Measurements from ENCODE around the gene PPP2R5A.
"Not testable (repeated sequence)": the region's sequence is repeated elsewhere in the genome, so short reads cannot be mapped to it uniquely, and the experiment has no call there.

PPP2R5A gene

DNA sequence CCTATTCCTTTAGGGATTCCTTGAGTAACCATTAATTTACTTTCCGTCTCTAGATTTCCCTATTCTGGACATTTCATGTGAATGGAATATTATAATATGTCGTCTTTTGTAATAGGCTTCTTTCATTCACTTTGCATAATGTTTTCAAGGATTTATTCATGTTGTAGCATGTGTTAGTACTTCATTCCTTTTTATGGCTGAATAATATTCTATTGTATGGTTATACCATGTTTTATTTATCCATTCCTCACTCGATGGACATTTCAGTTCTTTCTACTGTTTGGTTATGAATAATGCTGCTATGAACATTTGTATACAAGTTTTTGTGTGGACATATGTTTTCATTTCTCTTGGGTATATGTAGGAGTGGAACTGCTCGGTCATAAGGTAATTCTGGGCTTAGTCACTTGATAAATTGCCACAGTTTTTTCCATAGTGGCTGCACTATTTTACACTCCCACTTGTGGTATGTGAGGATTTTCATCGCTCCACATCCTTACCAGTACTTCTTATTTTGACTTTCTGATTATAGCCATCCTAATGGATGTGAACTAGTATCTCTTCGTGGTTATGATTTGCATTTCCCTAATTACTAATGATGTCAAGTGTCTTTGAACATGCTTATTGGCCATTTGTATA lies 17.7 kb downstream of the PPP2R5A start:
- no peak for DNase-seq

DNA sequence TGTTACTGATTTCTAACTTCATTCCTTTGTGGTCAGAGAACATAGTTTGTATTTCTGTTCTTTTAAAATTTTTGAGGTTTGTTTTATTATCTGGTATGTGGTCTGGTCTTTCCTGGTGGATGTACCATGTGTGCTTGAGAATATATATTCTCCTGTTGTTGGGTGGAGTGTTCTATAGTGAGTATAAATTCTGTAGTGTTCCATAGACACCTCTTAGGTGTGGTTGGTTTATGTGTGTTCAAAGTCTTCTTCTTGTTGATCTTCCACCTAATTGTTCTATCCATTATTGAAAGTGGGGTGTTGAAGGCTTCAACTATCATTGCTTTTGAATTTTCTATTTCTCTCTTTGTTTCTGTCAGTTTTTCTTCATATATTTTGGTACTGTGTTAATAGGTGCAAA lies 20.1 kb downstream of the PPP2R5A start:
- DNase-seq, result no peak

DNA sequence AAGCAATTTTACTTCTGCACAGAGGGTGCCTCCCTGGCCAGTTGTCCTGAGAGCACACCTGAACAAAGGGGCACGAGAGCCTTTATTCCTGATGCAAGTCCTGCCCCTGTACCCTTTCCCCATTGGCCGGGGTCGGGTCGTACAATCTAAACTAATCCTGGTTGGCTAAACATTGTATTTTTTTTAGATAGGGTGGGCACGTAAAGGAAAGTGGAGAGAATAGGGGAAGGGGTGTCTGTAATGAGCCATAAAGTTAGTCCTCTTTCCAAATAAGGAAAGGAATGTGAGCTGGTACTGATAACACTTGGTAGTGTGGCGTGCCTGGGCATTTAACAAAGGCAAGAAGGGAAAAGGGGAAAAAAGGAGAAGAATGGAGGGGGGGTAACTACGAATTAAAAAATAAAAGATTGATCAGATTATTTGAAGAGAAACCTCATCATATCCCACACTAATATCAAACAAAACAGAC lies 20.8 kb downstream of the PPP2R5A start:
- not testable (repeated sequence) for DNase-seq

DNA sequence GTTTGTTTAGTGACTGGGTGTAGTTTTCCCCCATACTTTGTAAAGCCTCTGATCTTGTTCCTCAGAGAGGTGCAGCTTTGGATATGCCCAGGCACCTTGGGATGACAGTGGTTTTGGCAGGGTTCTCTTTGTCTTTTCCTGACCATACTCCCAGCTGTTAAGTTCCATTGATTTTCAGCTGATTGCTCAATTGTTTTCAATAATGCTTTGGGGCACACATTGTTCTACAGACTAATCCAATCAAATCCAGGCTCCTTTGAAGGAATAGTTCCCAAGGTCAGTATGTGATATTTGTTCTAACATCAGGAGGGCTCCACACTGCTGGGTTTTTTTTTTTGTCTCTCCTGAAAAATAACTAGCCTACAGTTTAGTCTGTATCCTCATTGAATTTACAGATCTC lies 24.8 kb downstream of the PPP2R5A start:
- no peak for DNase-seq

DNA sequence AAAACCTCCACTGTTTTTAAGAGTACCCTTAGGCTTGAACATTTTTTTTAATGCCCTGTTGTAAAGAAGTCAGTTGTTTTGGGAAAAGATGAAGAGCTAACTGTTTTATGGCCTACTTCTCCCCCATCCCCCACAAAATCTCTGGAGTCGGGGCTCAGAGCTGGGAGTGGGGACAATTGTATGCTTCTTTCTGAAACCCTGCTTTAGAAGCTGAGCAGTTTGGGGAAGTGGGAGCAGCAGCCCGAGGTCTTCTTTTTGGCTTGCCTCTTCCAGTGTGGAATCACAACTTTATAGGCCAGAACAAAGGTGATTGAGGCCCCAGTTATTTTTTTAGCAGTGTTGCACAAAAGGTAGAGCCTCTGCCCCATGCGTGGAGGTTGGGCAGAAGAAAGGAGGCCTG lies 25.2 kb downstream of the PPP2R5A start:
- no peak for DNase-seq

DNA sequence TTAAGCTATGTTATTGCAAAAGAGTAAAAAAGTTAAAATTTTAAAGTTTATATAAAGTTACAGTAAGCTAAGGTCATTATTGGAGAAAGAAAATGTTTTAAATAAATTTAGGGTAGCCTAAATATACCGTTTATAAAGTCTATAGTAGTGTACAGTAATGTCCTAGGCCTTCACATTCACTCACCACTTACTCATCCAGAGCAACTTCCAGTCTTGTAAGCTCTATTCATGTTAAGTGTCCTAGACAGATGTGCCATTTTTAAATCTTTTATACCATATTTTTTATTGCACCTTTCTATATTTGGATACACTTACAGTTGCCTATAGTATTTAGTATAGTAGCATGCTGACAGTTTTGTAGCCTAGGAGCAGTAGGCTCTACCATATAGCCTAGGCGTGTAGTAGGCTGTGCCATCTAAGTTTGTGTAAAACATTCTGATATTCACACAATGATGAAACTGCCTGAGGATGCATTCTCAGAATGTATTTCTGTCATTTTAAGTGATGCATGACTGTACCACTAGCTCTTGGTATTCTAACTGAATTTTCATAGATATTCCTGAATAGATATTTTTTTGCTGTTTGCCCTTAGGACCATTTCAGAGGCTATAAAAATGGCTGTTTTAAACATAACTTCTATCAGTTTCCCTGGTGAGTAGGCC lies 26.8 kb downstream of the PPP2R5A start:
- DNase-seq, result no peak

DNA sequence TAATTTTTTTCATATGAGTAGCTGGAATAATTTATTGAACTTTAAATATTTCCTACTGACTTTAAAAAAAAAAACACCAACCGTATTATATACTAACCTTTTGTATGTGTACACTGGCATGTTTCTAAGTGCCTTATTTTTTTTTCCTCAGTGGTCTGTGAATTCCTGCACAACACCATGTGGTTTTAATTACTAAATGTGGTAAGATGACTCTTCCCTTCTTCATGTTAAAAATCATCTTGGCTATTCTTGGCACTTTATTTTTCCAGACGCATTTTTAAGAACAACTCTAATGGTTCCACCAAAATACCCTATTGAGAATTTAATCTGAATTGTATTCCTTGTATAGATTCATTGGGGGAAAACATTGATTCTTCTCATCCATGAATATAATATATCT lies 28.4 kb downstream of the PPP2R5A start:
- no peak for DNase-seq

DNA sequence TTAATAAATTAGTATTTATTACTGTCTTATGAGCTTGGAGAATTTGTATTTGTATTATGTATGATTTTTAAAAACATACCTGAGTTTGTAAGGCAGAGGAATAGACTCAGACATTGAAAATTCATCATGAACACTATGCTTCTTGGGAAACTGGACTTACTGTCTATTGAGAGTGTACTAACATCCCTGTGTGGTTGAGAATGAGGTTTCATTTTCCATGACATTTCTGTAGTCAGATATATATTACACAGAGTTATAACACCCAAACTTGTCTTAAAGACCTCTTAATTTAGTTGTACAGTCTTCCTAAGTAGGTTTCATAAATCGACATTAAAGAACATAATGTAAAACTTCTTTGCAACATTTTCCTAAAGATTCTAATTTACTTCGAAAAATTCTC lies 30.0 kb downstream of the PPP2R5A start:
- no peak for DNase-seq

DNA sequence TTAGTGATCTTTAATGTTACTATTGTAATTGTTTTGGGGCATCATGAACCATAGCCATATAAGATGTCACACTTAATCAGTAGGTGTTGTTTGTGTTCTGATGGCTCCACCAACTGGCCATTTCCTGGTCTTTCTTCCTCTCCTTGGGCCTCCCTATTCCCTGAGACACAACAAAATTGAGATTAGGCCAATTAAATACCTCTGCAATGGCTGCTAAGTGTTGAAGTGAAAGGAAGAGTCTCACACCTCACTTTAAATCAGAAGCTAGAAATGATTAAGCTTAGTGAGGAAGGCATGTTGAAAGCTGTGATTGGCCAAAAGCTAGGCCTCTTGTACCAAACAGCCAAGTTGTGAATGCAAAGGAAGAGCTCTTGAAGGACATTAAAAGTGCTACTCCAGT lies 30.7 kb downstream of the PPP2R5A start:
- DNase-seq, result peak in 1 of 2 donors; percentile 17

DNA sequence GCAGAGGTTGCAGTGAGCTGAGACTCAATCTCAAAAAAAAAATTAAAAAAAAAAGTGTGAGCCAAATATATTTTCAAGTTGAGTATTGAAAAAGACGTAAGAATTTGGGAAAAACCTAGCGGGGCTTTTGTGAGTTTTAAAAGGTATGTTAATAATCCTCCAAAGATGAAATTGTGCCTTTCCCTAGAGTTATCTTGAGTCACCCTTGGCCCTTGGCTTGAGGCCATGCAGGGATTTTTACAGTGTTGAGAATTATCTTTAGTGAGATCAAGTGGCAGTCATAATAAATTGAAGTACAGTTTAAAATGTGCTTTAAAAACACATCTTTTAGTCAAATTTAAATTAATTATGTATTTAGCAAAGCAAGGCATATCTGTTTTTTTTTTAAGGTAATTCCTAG lies 32.7 kb downstream of the PPP2R5A start:
- DNase-seq, result no peak

DNA sequence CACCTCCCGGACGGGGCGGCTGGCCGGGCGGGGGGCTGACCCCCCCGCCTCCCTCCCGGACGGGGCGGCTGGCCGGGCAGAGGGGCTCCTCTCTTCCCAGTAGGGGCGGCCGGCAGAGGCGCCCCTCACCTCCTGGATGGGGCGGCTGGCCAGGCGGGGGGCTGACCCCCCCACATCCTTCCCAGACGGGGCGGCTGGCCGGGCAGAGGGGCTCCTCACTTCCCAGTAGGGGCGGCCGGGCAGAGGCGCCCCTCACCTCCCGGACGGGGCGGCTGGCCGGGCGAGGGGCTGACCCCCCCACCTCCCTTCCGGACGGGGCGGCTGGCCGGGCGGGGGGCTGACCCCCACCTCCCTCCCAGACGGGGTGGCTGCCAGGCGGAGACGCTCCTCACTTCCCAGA lies 35.8 kb downstream of the PPP2R5A start:
- DNase-seq, result not testable (repeated sequence)

DNA sequence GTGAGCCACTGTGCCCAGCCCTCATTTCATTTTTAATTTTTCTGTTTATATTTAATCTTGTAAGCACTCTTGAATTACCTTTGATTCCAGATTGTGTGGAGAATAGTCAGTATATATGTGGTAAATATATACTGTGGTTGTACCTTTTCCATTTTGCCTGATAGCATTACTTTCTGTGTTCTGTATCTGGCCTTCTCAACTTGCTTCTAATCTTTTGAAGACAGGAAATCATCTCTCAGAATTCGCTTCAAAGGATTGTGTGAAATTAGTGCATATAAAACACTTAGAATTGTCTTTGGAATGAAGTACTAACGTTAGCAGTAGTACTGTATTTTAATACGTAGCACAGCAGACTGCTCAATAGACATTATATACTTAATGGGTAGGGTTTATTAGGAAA lies 37.9 kb downstream of the PPP2R5A start:
- no peak for DNase-seq

DNA sequence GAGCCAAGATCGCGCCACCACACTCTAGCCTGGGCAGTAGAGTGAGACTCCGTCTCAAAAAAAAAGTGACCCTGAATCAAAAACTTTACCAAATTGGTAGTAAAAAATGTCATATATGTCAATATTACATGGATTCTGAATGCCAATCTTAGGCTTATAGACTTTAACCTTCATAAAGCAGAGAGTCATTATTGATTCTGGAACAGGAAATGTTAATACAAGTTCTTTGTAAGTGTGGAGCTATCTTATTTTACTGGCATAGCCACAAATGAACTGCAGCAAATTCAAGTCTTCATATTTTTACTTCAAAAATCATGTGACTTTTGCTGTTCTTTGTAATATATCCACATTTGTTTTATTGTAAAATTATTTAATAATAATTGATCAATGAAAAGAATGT lies 41.3 kb downstream of the PPP2R5A start:
- DNase-seq, result no peak

DNA sequence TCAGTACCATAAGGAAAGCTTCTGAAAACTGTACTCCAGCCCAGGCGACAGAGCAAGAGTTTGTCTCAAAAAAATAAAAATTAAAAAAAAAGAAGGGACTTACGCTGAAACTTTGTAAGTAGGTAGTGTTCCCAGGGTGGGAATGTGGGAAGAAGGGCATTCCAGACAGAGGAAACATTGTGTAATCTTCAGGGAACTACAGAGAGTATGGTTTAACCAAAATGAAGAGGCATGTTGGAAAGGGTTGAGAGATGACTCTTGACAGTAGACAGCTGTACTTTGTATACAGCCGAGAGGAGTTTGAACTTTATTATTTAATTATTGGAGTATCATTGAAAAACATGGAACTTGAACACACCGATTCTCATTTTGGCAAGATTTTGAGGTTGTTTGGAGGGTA lies 43.0 kb downstream of the PPP2R5A start:
- DNase-seq, result no peak

DNA sequence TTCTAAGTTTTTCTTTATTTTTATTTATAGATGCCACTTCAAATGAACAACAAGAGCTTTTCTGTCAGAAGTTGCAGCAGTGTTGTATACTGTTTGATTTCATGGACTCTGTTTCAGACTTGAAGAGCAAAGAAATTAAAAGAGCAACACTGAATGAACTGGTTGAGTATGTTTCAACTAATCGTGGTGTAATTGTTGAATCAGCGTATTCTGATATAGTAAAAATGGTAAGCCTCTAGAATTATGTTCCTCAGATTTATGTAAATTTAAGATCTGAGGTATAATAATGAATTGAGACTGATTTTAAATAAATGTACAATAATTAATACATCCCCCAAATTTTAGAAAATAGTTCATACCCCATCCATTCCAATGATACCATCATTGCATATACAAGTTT lies 43.9 kb downstream of the PPP2R5A start:
- DNase-seq, result no peak

DNA sequence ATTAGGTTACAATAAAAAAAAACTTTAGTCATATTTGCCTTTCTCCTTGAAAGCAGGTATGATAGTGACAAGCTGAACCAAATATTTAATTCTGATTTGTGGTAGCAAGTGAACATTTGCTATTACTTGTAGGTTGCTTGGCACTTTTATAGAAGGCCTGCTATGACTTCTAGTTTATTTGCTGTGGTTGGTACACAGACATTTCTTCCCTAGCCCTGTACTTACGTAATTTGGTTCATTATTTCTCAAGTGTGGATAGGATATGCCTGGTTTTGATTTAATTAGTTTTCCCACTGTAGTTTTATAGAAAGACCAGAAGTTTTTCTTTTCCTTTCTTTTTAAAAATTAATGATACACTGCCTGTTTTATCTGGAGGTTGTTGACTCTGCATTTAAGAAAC lies 55.9 kb downstream of the PPP2R5A start:
- DNase-seq, result no peak

DNA sequence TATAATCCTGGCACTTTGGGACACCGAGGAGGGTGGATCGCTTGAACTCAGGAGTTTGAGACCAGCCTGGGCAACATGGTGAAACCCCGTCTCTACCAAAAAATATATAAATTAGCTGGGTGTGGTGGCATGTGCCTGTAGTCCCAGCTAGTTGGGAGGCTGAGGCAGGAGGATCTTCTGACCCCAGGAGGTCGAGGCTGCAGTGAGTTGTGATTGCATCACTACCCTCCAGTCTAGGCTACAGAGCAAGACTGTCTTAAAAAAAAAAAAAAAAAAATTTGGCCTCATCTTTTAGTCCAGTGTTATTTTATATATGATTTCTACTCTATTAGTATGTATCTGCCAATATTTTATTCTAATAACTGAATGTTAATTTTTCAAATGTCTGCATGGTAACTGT lies 59.7 kb downstream of the PPP2R5A start:
- DNase-seq, result no peak

DNA sequence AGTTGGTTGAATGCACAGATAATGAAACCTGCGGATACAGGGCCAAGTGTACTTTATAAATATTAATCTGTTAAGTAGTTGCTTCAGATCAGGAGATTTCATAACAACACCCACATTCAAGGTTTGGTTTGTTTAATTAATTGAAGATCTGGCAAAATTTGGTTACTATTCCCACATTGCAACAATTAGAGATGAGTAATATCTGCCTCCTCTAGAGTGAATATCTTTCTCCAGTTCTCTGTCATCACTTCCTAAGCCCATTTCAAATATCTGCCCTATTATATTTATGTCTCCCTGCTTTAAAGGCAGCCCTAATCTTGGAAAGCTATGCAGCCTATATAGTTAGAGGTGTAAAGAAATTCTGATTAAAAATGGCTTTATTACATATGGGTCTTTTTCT lies 61.4 kb downstream of the PPP2R5A start:
- DNase-seq, result no peak

DNA sequence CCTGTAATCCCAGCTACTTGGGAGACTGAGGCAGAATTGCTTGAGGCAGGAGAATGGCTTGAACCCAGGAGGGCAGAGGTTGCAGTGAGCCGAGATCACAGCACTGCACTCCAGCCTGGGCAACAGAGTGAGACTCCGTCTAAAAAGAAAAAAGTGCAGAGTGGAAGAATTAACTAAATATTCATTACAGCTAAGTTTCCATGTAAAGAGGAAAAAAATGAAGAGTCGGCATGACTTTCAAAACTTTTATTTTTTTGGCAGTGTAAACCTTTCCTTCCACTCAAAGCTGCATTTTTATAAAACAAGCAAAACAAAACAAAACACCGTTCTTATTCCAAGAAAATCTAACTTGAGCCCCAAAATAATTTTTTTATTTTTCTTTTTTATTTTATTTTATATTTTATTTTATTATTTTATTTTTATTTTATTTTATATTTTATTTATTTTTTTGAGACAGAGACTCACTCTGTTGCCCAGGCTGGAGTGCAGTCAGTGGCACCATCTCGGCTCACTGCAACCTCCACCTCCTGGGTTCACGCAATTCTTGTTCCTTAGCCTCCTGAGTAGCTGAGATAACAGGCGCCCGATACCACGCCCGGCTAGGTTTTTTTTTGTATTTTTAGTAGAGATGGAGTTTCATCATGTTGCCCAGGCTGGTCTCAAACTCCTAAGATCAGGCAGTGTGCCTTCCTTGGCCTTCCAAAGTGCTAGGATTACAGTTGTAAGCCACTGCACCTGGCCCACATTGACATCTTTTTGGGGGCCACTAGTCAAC lies 66.6 kb downstream of the PPP2R5A start:
- DNase-seq, result no peak

DNA sequence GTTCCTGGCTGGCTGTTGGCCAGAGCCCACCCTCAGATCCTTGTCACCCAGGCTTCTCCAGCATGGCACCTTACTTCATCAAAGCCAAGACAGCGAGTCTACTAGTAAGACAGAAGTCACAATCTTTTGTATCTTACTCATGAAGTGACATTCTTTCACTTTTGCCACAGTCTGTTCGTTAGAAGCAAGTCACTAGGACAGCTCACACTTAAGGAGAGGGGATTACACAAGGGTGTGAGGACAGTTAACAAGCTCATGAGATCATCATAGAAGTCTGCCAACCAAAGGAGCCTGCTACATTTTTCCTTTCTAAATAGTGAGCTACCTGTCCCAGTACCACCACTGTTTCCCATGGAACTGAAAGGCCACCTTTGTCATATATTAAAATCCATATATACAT lies 68.0 kb downstream of the PPP2R5A start:
- no peak for DNase-seq

DNA sequence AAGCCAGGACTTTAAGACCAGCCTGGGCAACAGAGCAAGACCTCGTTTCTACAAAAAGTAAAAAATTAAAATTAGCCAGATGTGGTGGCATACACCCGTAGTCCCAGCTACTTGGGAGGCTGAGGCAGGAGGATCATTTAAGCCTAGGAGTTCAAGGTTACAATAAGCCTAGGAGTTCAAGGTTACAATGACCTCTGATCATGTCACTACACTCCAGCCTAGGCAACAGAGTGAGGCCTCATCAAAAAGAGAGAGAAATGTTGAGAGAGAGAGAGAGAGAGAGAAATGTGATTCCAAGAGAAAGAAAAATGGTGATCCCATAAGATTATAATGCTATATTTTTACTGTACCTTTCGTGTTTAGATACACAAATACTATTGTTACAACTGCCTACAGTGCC lies 69.3 kb downstream of the PPP2R5A start:
- no peak for DNase-seq

DNA sequence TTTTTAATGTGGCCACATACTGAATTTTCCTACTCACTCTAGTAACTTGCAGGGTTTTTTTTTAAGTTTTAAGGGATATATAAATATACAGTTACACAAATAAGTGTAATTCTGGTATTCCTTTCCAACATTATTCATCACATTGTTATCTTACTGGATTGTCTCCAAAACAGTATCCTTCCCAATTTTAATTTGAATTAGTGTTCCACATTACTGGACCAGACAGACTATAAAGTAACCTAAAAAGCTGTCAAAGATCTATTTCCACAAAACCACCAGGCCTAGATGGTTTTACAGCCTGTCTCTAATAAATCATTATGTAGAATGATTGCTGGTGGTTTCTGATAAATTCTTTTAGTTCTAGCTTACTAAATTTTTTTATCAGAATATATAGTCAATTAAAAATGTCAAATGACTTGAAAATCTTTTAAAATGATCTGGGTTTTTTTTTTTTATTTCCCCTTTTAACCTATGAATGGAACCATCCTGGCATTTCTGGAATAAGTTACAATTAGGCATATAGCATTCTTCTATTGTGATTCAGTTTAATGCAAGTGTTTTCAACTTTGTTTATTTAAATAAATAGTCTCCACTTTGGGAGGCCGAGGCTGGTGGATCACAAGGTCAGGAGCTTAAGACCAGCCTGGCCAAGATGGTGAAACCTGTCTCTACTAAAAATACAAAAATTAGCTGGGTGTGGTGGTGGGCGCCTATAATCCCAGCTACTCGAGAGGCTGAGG lies 70.2 kb downstream of the PPP2R5A start:
- DNase-seq, result no peak

DNA sequence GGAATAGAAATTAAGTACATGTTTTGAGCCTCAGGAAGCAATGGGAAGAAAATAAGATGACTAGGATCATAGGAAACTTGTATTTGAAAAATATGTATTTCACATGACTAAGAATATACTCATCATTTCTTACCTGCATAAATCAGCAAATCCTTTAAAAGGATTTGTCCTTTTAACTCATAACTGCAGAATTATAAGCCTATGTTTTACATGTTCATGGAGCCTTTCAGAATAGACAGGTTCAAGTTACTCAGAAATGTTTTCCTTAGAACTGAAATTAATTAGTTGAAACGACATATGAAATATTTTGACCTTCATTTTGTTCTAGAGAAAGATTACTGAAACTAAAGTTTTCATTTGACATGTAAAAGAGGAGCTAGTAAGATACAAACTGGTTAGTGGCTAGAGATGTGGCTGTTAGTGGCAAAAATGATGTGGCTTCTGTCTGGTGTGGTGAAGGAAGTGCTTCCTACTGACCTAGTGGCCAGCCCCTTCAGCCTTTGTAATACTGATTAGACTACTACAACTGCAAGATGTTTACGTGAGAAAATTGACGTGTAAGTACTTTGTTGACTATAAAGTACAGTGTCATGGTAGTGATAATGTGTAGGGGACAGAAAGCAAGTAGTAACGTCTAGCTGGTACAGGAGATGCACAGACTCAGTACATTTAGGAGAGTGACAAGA lies 74.7 kb downstream of the PPP2R5A start:
- DNase-seq, result no peak
